ENCODE measurements around the gene MED13L. TPM values are rescaled to one million over a fixed set of nuclear protein-coding genes. Genes with fewer than 3 reads are reported as not detected.

MED13L gene
- total and polyA plus RNA-seq, 11 donors = 12.2 to 84.1 (median 60.2) TPM

- WGBS, 4 donors = 92 to 98% (median 95%) methylated on average over 2 of the region's 2 CpGs
- TF ChIP-seq CTCF (IDR thresholded peaks at IDR 0.05) (no peak), POLR2A (IDR thresholded peaks at IDR 0.05) (no peak)
- Histone ChIP-seq H3K9me3 (no peaks in the 10 kb centered on the region), H3K27ac (no peak overlapping the region), H3K27me3 (no peaks in the 10 kb centered on the region), H3K36me3 (peaks cover 0 to 8% (median 0%) of the 10 kb centered on the region in 9 donors), H3K4me1 (peaks cover 0 to 22% (median 5%) of the 10 kb centered on the region in 12 donors), H3K4me3 (no peak overlapping the region)
- intact Hi-C loops (cut with DNase I) = no loop called here
- ATAC-seq (no peak), DNase-seq (no peak)
These were observed 173.2 kb downstream of the MED13L start for GRCh38 chr12:116104167-116104767.

GRCh38 chr12:116101991-116102390 lies 175.5 kb downstream of the MED13L start:
- ATAC-seq = no peak
- no peak overlapping the region for H3K4me3 ChIP-seq
- intact Hi-C loops (cut with DNase I) = no loop called here
- H3K27me3 ChIP-seq = no peaks in the 10 kb centered on the region
- no peak overlapping the region for H3K27ac ChIP-seq
- no peaks in the 10 kb centered on the region for H3K9me3 ChIP-seq
- peaks cover 0 to 8% (median 0%) of the 10 kb centered on the region in 9 donors for H3K36me3 ChIP-seq
- TF ChIP-seq CTCF (IDR thresholded peaks at IDR 0.05) = no peak
- TF ChIP-seq POLR2A (IDR thresholded peaks at IDR 0.05) = no peak
- no peak for DNase-seq
- peaks cover 0 to 30% (median 6%) of the 10 kb centered on the region in 12 donors for H3K4me1 ChIP-seq
- WGBS, 4 donors = 83 to 98% (median 91%) methylated on average over 2 of the region's 2 CpGs

GRCh38 chr12:116099652-116100432 lies 177.7 kb downstream of the MED13L start:
- H3K4me1 ChIP-seq = peaks cover 0 to 27% (median 6%) of the 10 kb centered on the region in 12 donors
- WGBS, 4 donors = 61 to 73% (median 72%) methylated on average over 6 of the region's 6 CpGs
- TF ChIP-seq CTCF (IDR thresholded peaks at IDR 0.05) = no peak
- no peak for TF ChIP-seq POLR2A (IDR thresholded peaks at IDR 0.05)
- no peak for ATAC-seq
- H3K9me3 ChIP-seq = no peaks in the 10 kb centered on the region
- DNase-seq = no peak
- no peak overlapping the region for H3K4me3 ChIP-seq
- H3K27me3 ChIP-seq = no peaks in the 10 kb centered on the region
- peaks cover 0 to 12% (median 6%) of the 10 kb centered on the region in 9 donors for H3K36me3 ChIP-seq
- no peak overlapping the region for H3K27ac ChIP-seq
- intact Hi-C loops (cut with DNase I) = no loop called here

GRCh38 chr12:116096874-116097273 lies 180.6 kb downstream of the MED13L start:
- TF ChIP-seq POLR2A (IDR thresholded peaks at IDR 0.05) = no peak
- TF ChIP-seq CTCF (IDR thresholded peaks at IDR 0.05) = no peak
- no peaks in the 10 kb centered on the region for H3K27me3 ChIP-seq
- ATAC-seq (no peak), DNase-seq (no peak)
- peaks cover 0 to 26% (median 3%) of the 10 kb centered on the region in 12 donors for H3K4me1 ChIP-seq
- no peaks in the 10 kb centered on the region for H3K9me3 ChIP-seq
- intact Hi-C loops (cut with DNase I) = no loop called here
- H3K27ac ChIP-seq = no peak overlapping the region
- H3K36me3 ChIP-seq = peaks cover 0 to 14% (median 6%) of the 10 kb centered on the region in 9 donors
- no peak overlapping the region for H3K4me3 ChIP-seq
- 94 to 98% (median 96%) methylated on average over 5 of the region's 5 CpGs for WGBS, 4 donors

Data from heart left ventricle (tissue), 16 donors.